Glutamatergic neuron (in vitro differentiated cells): ENCODE data around the gene CTLA4. TPM values are rescaled to one million over a fixed set of nuclear protein-coding genes. Genes with fewer than 3 reads are reported as not detected.
A peak's percentile ranks its signal among the peaks of the same experiment; 100 is the strongest.

Source experiments
- DNase-seq: peaks from one replicate; pipeline ENCODE4 v3.0.0; 2022
- H3K27ac Mint-ChIP-seq: one replicate; pipeline ENCODE4 v1.8.0; 2020; ENCODE audit warnings: mild to moderate bottlenecking, mixed read lengths, inconsistent platforms; ENCODE audit not compliant: unreplicated experiment
- H3K27me3 Mint-ChIP-seq: one replicate; pipeline ENCODE4 v1.8.0; 2020; ENCODE audit warnings: mild to moderate bottlenecking, moderate library complexity, mixed read lengths, inconsistent platforms; ENCODE audit not compliant: unreplicated experiment
- H3K36me3 Mint-ChIP-seq: one replicate; pipeline ENCODE4 v1.8.0; 2020; ENCODE audit warnings: mild to moderate bottlenecking, mixed read lengths, inconsistent platforms; ENCODE audit not compliant: unreplicated experiment
- H3K4me1 Mint-ChIP-seq: one replicate; pipeline ENCODE4 v1.8.0; 2020; ENCODE audit warnings: mild to moderate bottlenecking, low read depth, mixed read lengths, inconsistent platforms; ENCODE audit not compliant: unreplicated experiment
- H3K4me3 Mint-ChIP-seq: one replicate; pipeline ENCODE4 v1.8.0; 2020; ENCODE audit warnings: mild to moderate bottlenecking, mixed read lengths, inconsistent platforms; ENCODE audit not compliant: unreplicated experiment
- H3K9me3 Mint-ChIP-seq: one replicate; pipeline ENCODE4 v1.8.0; 2020; ENCODE audit warnings: mild to moderate bottlenecking, moderate library complexity, mixed read lengths, inconsistent platforms; ENCODE audit not compliant: unreplicated experiment
- total RNA-seq: library from RNA; stranded (reverse); fragmentation: NEBNext Ultra II Directional; extraction: Animal tissue kit (Norgen Biotek cat#: 25700); gene quantifications from one replicate; pipeline ENCODE4 v1.2.1, GENCODE V29; 2021; ENCODE audit not compliant: unreplicated experiment
- TF ChIP-seq, protein P1 (sequence below): fragments of 200-600 bp; sonication (generic); IDR thresholded peaks from one replicate; pipeline ENCODE4 v1.5.0; 2021; ENCODE audit not compliant: partially characterized antibody, unreplicated experiment

CTLA4 gene
- total RNA-seq, 1 donor from 2014 or later = not detected

DNA sequence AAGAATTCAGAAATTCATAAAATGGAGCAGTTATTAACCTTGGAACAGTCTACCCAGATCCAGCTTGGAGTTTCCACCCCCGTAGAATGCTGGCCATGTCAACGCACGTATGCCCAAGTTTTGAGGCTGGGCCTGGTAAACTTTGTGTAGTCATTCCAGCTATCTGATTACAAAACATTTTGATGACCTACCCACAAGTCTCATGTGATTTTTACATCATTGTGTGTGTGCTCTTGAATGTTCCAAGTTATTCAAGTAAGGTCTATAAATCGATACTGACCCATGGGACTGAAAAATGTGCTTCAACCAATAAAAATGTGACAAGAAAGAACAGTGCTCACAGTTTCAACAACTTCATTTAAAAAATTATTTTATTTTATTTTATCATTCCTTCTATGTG is 36.5 kb downstream of the CTLA4 start:
- no peak overlapping the region for H3K4me3 Mint-ChIP-seq
- no peak overlapping the region for H3K27ac Mint-ChIP-seq
- H3K4me1 Mint-ChIP-seq = no peaks in the 10 kb centered on the region
- no peaks in the 10 kb centered on the region for H3K36me3 Mint-ChIP-seq
- H3K27me3 Mint-ChIP-seq = no peaks in the 10 kb centered on the region
- no peaks in the 10 kb centered on the region for H3K9me3 Mint-ChIP-seq
- no peak for DNase-seq
- TF ChIP-seq, protein P1, sequence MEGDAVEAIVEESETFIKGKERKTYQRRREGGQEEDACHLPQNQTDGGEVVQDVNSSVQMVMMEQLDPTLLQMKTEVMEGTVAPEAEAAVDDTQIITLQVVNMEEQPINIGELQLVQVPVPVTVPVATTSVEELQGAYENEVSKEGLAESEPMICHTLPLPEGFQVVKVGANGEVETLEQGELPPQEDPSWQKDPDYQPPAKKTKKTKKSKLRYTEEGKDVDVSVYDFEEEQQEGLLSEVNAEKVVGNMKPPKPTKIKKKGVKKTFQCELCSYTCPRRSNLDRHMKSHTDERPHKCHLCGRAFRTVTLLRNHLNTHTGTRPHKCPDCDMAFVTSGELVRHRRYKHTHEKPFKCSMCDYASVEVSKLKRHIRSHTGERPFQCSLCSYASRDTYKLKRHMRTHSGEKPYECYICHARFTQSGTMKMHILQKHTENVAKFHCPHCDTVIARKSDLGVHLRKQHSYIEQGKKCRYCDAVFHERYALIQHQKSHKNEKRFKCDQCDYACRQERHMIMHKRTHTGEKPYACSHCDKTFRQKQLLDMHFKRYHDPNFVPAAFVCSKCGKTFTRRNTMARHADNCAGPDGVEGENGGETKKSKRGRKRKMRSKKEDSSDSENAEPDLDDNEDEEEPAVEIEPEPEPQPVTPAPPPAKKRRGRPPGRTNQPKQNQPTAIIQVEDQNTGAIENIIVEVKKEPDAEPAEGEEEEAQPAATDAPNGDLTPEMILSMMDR = no peak

DNA sequence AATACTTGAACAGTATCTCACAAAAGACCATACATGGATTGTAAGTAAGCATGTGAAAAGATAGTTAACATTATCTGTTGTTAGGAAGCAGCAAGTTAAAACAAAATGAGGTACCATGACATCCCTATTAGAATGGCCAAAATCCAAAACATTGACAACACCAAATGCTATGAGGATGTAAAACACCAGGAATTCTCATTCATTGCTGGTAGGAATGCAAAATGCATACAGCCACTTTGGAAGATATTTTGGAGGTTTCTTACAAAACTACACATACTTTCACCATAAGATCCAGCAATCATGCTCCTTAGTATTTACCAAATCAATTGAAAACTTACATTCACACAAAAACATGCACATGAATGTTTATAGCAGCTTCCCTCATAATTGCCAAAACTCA is 38.1 kb downstream of the CTLA4 start:
- Mint-ChIP-seq H3K36me3 (no peaks in the 10 kb centered on the region), H3K27ac (no peak overlapping the region), H3K4me1 (no peaks in the 10 kb centered on the region), H3K27me3 (no peaks in the 10 kb centered on the region), H3K9me3 (peaks cover 2% of the 10 kb centered on the region), H3K4me3 (no peak overlapping the region)
- TF ChIP-seq, protein P1 = no peak
- DNase-seq = no peak

DNA sequence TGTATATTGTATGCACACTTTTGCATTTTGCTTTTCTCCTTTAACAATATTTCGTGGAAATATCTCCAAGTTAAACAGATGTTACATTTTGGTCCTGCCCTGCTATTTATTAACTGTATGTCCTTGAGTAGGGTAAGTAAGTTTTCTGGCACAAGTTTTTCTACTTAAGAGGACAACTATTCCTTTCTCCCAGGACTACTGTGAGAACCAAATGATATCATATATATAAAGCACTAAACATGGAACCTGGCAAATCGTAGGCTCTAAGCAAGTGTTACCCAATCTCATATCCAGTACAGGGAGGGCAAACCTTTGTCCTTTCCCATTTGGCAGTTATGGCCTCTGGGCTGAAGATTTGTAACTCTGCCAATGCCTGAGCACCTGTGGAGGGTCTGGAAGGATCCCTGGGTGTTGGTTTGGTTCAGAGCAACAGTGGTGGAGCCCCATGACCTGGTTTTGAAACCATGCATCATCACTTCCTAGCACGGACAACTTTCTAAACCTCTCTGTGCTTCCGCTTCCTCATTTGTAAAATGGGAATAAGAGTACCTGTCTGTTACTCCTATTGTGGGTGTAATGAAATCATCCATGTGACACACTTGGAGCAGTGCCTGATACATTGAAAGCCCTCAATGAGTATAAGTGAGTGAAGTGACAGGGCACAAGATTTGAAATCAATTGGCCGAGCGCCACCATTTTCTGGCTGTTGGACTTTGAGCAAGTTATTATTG is 40.7 kb downstream of the CTLA4 start:
- peaks cover 2% of the 10 kb centered on the region for H3K9me3 Mint-ChIP-seq
- H3K4me3 Mint-ChIP-seq = no peak overlapping the region
- no peaks in the 10 kb centered on the region for H3K4me1 Mint-ChIP-seq
- no peak overlapping the region for H3K27ac Mint-ChIP-seq
- no peaks in the 10 kb centered on the region for H3K36me3 Mint-ChIP-seq
- no peaks in the 10 kb centered on the region for H3K27me3 Mint-ChIP-seq
- TF ChIP-seq, protein P1 = no peak
- no peak for DNase-seq

DNA sequence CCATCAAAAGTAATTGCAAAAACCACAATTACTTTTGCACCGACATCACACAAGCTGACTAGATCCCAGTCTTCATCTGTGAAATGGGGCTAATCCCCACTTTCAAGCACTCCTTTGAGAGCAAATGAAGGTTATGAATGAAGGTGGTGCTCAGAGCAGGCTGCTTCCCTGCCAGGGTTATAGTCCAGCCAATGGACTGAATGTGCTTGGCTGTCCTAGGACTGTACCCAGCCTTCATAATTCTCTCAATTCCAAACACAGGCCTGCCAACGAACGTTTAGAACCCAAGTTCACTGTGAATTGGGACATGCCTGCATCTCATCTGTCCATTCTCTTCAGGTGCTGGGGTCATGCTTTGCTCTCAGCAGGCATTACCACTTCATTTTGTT is 41.2 kb downstream of the CTLA4 start:
- no peak overlapping the region for H3K27ac Mint-ChIP-seq
- TF ChIP-seq, protein P1 = no peak
- H3K9me3 Mint-ChIP-seq = peaks cover 2% of the 10 kb centered on the region
- no peaks in the 10 kb centered on the region for H3K4me1 Mint-ChIP-seq
- H3K4me3 Mint-ChIP-seq = no peak overlapping the region
- no peaks in the 10 kb centered on the region for H3K27me3 Mint-ChIP-seq
- no peak for DNase-seq
- no peaks in the 10 kb centered on the region for H3K36me3 Mint-ChIP-seq

DNA sequence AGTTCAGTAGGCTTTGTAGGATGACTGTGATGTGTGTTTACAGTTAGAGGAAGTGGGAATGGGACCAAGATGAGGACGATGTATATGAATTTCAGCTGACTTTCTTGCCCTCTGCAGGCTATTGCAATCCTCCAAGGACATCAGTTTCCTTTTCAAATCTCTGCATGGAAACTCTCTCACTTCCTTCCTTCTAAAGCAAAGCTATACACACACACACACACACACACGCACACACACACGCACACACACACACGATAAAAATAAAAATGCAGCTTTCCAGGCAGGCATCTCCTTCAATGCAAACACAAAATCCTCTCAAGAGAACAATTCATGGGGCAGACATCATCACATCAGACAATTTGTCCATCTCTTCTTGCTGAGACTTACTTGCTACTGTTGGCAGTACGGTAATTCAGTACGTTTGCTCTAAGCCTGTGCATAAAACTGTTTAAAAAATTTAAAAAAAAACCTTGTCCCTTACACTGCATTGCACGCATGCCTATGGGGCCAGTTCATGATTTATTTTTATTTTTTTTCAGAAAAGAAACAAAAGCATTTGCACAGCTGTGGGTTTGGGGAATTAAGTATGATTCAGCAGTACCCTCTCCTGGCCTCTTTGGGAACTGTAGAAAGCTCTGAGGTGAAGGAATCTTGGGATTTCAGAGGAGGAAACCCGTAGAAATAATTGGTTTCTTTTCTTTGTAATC is 41.8 kb downstream of the CTLA4 start:
- H3K36me3 Mint-ChIP-seq = no peaks in the 10 kb centered on the region
- H3K4me3 Mint-ChIP-seq = no peak overlapping the region
- TF ChIP-seq, protein P1 = peak; percentile 52
- peak overlapping the region; percentile 25 for H3K27ac Mint-ChIP-seq
- H3K27me3 Mint-ChIP-seq = no peaks in the 10 kb centered on the region
- peaks cover 2% of the 10 kb centered on the region for H3K9me3 Mint-ChIP-seq
- no peaks in the 10 kb centered on the region for H3K4me1 Mint-ChIP-seq
- no peak for DNase-seq
